Hindlimb muscle (tissue), 1 donor: Measurements from ENCODE around the gene SLC9A9. TPM values are rescaled to one million over a fixed set of nuclear protein-coding genes. Genes with fewer than 3 reads are reported as not detected.

Experiments used
- DNase-seq: peaks from one replicate; pipeline ENCODE4 v3.0.0-alpha.2; 2013
- polyA plus RNA-seq: library from polyadenylated mRNA; unstranded; fragments of 120-200 nt; gene quantifications from one replicate; pipeline ENCODE4 v1.2.1, GENCODE V29; 2013; ENCODE audit not compliant: insufficient read length

Gene SLC9A9
- polyA plus RNA-seq, 1 donor = 14.0 TPM

- no peak for DNase-seq
These were observed 499.6 kb downstream of the SLC9A9 start for GRCh38 chr3:143348486-143349327.

GRCh38 chr3:143344516-143345165 is 503.6 kb downstream of the SLC9A9 start:
- DNase-seq = no peak

GRCh38 chr3:143343944-143344343 is 504.3 kb downstream of the SLC9A9 start:
- DNase-seq = no peak

GRCh38 chr3:143343031-143343430 is 505.2 kb downstream of the SLC9A9 start:
- no peak for DNase-seq

GRCh38 chr3:143339451-143339850 is 508.8 kb downstream of the SLC9A9 start:
- DNase-seq = no peak

- DNase-seq = no peak
These were observed 510.9 kb downstream of the SLC9A9 start for GRCh38 chr3:143337387-143337786.

GRCh38 chr3:143334231-143334630 is 514.0 kb downstream of the SLC9A9 start:
- no peak for DNase-seq

GRCh38 chr3:143333367-143333766 is 514.9 kb downstream of the SLC9A9 start:
- DNase-seq = no peak

GRCh38 chr3:143332026-143332425 is 516.2 kb downstream of the SLC9A9 start:
- no peak for DNase-seq

GRCh38 chr3:143331350-143331749 is 516.9 kb downstream of the SLC9A9 start:
- DNase-seq = no peak

GRCh38 chr3:143330296-143330868 is 517.9 kb downstream of the SLC9A9 start:
- DNase-seq = no peak

GRCh38 chr3:143329567-143330211 is 518.6 kb downstream of the SLC9A9 start:
- DNase-seq = peak; percentile 76

- DNase-seq = no peak
These were observed 519.8 kb downstream of the SLC9A9 start for GRCh38 chr3:143328451-143328850.

GRCh38 chr3:143326983-143327778 is 521.1 kb downstream of the SLC9A9 start:
- DNase-seq = no peak

- no peak for DNase-seq
These were observed 527.1 kb downstream of the SLC9A9 start for GRCh38 chr3:143321058-143321769.

- DNase-seq = no peak
These were observed 532.5 kb downstream of the SLC9A9 start for GRCh38 chr3:143315766-143316165.

GRCh38 chr3:143314251-143315093 is 533.8 kb downstream of the SLC9A9 start:
- no peak for DNase-seq

- DNase-seq = no peak
These were observed 534.4 kb downstream of the SLC9A9 start for GRCh38 chr3:143313893-143314188.

- DNase-seq = no peak
These were observed 535.0 kb downstream of the SLC9A9 start for GRCh38 chr3:143313025-143313892.

- no peak for DNase-seq
These were observed 537.2 kb downstream of the SLC9A9 start for GRCh38 chr3:143311096-143311495.
